ENCODE data around the gene CRYGB.

DNA sequence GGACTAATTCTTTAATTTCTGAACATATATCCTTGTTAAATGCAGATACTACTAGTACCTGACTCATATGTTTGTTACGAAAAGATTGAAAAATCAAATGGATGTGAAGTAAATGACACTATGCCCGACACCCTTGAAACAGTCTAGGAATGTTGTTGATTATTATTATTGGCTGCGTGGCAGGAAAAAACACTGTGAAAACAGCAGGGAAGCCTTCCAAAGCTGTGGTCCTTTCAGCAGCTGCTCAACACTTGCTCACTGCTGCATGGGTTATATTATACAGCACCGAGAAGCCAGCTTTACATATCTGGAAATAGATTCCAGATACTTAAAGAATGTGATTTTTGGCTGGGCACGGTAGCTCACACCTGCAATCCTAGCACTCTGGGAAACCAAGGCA is 48.2 kb downstream of the CRYGB start:
- TF ChIP-seq, protein P1, sequence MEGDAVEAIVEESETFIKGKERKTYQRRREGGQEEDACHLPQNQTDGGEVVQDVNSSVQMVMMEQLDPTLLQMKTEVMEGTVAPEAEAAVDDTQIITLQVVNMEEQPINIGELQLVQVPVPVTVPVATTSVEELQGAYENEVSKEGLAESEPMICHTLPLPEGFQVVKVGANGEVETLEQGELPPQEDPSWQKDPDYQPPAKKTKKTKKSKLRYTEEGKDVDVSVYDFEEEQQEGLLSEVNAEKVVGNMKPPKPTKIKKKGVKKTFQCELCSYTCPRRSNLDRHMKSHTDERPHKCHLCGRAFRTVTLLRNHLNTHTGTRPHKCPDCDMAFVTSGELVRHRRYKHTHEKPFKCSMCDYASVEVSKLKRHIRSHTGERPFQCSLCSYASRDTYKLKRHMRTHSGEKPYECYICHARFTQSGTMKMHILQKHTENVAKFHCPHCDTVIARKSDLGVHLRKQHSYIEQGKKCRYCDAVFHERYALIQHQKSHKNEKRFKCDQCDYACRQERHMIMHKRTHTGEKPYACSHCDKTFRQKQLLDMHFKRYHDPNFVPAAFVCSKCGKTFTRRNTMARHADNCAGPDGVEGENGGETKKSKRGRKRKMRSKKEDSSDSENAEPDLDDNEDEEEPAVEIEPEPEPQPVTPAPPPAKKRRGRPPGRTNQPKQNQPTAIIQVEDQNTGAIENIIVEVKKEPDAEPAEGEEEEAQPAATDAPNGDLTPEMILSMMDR (IDR thresholded peaks at IDR 0.05; ENCODE audit: insufficient read depth, low read length, poor library complexity, severe bottlenecking): no peak
- TF ChIP-seq EZH2phosphoT487 (conservative IDR thresholded peaks at IDR 0.05; ENCODE audit: low read length): no peak

Data from SU-DHL-6 (cell line).